Endothelial cell (in vitro differentiated cells): ENCODE results near the gene MAT2A. TPM values are rescaled to one million over a fixed set of nuclear protein-coding genes. Genes with fewer than 3 reads are reported as not detected.

Experiments used
- DNase-seq: peaks from one replicate; pipeline ENCODE4 v3.0.0; 2021; ENCODE audit warnings: low spot score
- H3K27ac Mint-ChIP-seq: one replicate; pipeline ENCODE4 v1.8.0; 2021; ENCODE audit warnings: mixed read lengths, inconsistent platforms; ENCODE audit not compliant: unreplicated experiment
- H3K27me3 Mint-ChIP-seq: one replicate; pipeline ENCODE4 v1.8.0; 2021; ENCODE audit warnings: mild to moderate bottlenecking, moderate library complexity, mixed read lengths, inconsistent platforms; ENCODE audit not compliant: unreplicated experiment
- H3K36me3 Mint-ChIP-seq: one replicate; pipeline ENCODE4 v1.8.0; 2021; ENCODE audit warnings: mild to moderate bottlenecking, low read depth, mixed read lengths, inconsistent platforms; ENCODE audit not compliant: unreplicated experiment
- H3K4me1 Mint-ChIP-seq: one replicate; pipeline ENCODE4 v1.8.0; 2021; ENCODE audit warnings: mild to moderate bottlenecking, mixed read lengths, inconsistent platforms; ENCODE audit not compliant: unreplicated experiment
- H3K4me3 Mint-ChIP-seq: one replicate; pipeline ENCODE4 v1.8.0; 2021; ENCODE audit warnings: mild to moderate bottlenecking, mixed read lengths, inconsistent platforms; ENCODE audit not compliant: unreplicated experiment
- H3K9me3 Mint-ChIP-seq: one replicate; pipeline ENCODE4 v1.8.0; 2021; ENCODE audit warnings: mixed read lengths, inconsistent platforms; ENCODE audit not compliant: unreplicated experiment
- total RNA-seq: library from RNA; stranded (reverse); fragmentation: NEBNext Ultra II Directional; extraction: Animal tissue kit (Norgen Biotek cat#: 25700); gene quantifications from one replicate; pipeline ENCODE4 v1.2.1, GENCODE V29; 2021; ENCODE audit not compliant: unreplicated experiment
- TF ChIP-seq, protein P1 (sequence below): fragments of 200-600 bp; sonication (generic); IDR thresholded peaks from one replicate; pipeline ENCODE4 v1.5.0; 2021; ENCODE audit warnings: antibody characterized with exemption; ENCODE audit not compliant: unreplicated experiment

Gene MAT2A
- total RNA-seq, 1 donor from 2014 or later, result 151 TPM

DNA sequence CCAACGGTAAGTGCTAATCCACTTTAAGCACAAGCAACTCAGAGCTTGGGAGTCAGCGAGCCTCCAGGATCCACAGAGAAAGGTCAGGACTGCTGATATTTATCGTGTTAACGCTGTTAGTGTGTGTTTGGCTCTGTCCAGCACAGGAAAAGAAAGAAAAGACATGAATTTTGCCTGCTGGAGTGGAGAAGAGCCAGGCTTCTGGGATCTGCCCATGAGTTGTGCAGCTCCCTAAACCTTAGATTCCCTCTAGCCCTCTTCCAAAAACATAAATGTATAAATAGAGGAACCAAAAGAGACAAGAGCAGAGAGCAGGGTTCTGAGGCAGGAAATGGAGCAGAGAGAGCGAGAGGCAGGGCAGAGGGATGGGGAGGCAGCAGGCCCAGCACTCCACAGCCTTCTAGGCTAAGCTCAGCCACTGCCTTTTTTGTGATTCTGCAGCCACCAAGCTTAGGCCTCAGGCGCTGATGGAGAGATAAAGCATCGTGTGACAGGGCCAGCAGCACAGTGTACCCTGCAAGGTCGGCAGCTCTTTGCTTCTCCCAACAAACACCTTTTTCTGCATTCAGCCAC lies 14.5 kb upstream of the MAT2A start:
- peaks cover 7% of the 10 kb centered on the region for H3K4me1 Mint-ChIP-seq
- H3K27ac Mint-ChIP-seq, result peak overlapping the region; percentile 13
- TF ChIP-seq, protein P1, sequence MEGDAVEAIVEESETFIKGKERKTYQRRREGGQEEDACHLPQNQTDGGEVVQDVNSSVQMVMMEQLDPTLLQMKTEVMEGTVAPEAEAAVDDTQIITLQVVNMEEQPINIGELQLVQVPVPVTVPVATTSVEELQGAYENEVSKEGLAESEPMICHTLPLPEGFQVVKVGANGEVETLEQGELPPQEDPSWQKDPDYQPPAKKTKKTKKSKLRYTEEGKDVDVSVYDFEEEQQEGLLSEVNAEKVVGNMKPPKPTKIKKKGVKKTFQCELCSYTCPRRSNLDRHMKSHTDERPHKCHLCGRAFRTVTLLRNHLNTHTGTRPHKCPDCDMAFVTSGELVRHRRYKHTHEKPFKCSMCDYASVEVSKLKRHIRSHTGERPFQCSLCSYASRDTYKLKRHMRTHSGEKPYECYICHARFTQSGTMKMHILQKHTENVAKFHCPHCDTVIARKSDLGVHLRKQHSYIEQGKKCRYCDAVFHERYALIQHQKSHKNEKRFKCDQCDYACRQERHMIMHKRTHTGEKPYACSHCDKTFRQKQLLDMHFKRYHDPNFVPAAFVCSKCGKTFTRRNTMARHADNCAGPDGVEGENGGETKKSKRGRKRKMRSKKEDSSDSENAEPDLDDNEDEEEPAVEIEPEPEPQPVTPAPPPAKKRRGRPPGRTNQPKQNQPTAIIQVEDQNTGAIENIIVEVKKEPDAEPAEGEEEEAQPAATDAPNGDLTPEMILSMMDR, result no peak
- no peak for DNase-seq
- H3K9me3 Mint-ChIP-seq, result no peaks in the 10 kb centered on the region
- no peaks in the 10 kb centered on the region for H3K36me3 Mint-ChIP-seq
- H3K4me3 Mint-ChIP-seq, result no peak overlapping the region
- peaks cover 2% of the 10 kb centered on the region for H3K27me3 Mint-ChIP-seq

DNA sequence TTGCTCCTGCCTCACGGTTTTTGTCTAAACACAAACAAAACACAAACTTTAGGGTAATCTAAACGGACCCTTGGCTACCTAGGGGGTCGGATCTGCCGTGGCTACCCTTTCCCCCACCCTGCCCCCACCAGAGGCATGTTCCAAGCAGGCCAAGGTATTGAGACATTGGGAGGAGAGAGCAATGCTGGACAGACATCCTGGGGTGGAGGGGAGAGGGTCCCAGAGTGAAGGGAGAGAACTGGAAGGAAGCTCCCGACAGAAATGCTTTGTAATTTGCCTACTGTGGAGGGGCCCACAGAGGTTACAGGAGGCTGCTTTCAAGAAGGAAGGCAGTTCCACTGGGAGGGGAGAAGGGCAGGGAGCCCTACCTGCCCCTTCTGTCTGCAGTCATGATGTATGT lies 13.9 kb upstream of the MAT2A start:
- Mint-ChIP-seq H3K27ac (no peak overlapping the region), H3K27me3 (peaks cover 2% of the 10 kb centered on the region), H3K4me1 (peaks cover 7% of the 10 kb centered on the region), H3K9me3 (no peaks in the 10 kb centered on the region), H3K4me3 (no peak overlapping the region), H3K36me3 (no peaks in the 10 kb centered on the region)
- no peak for DNase-seq
- TF ChIP-seq, protein P1, result no peak

GRCh38 chr2:85525567-85525966 lies 13.4 kb upstream of the MAT2A start:
- Mint-ChIP-seq H3K9me3 (no peaks in the 10 kb centered on the region), H3K4me3 (no peak overlapping the region), H3K4me1 (peaks cover 7% of the 10 kb centered on the region), H3K27ac (no peak overlapping the region), H3K27me3 (peaks cover 5% of the 10 kb centered on the region), H3K36me3 (no peaks in the 10 kb centered on the region)
- TF ChIP-seq, protein P1, result no peak
- DNase-seq, result no peak

DNA sequence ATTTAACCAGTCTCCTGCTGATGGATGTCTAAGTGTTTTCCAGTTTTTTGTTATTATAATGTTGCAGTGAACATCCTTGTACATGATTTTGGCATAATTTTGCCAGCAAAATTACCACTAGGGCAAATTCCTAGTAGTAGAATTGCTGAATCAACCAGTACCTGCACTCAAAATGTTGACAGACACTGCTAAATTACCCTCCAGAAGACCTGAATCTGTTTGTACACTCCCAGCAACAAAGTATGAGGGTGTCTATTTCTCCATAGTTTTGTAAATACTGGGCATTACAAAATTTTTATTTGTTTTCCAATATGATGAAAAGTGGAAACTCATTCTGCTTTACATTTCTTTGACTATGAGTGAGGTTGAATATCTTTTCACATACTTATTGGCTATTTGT lies 11.2 kb upstream of the MAT2A start:
- peaks cover 7% of the 10 kb centered on the region for H3K4me1 Mint-ChIP-seq
- no peak overlapping the region for H3K27ac Mint-ChIP-seq
- peaks cover 7% of the 10 kb centered on the region for H3K27me3 Mint-ChIP-seq
- H3K36me3 Mint-ChIP-seq, result no peaks in the 10 kb centered on the region
- no peaks in the 10 kb centered on the region for H3K9me3 Mint-ChIP-seq
- TF ChIP-seq, protein P1, result no peak
- DNase-seq, result no peak
- no peak overlapping the region for H3K4me3 Mint-ChIP-seq

DNA sequence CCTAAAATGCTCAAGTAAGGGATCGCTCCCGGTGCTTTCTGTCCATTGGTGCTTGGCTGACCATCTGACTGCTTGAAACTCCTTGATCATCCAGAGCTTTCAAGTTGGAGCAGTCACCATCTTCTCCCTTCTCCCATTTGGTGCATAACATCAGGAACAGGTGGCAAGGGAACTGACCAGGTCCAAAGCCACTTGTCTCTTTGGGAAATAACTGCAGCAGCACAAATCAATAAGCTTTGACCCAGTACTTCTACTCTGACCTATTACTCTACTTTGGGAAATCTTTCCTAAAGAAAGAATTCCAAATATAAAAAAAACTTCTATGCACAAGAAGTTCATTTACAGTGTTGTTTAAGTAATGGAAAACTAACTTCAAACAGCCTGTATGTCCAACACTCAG lies 10.6 kb upstream of the MAT2A start:
- DNase-seq, result no peak
- no peaks in the 10 kb centered on the region for H3K9me3 Mint-ChIP-seq
- TF ChIP-seq, protein P1, result no peak
- no peak overlapping the region for H3K4me3 Mint-ChIP-seq
- peaks cover 7% of the 10 kb centered on the region for H3K27me3 Mint-ChIP-seq
- H3K36me3 Mint-ChIP-seq, result no peaks in the 10 kb centered on the region
- no peak overlapping the region for H3K27ac Mint-ChIP-seq
- H3K4me1 Mint-ChIP-seq, result peaks cover 7% of the 10 kb centered on the region
